GM12878 (cell line): ENCODE measurements around the gene ZNF79. TPM values are rescaled to one million over a fixed set of nuclear protein-coding genes. Genes with fewer than 3 reads are reported as not detected.
A peak's percentile ranks its signal among the peaks of the same experiment; 100 is the strongest.

Source experiments
- ATAC-seq: fragments of 200-7000 bp; cut with Tn5 transposase; 3 replicates; pipeline ENCODE4 v1.9.1; 2020; ENCODE audit warnings: mild to moderate bottlenecking, moderate library complexity
- BruUV-seq: library from RNA; stranded (reverse); fragments of 400-500 nt; replicated peaks from 2 replicates; lab custom pipeline; 2021; lab: Mats Ljungman, UMichigan
- CTCF ChIA-PET: fragments of 300-600 bp; sonication (Branson Sonifier 250); formaldehyde crosslinking; extraction: SDS; loops from one replicate; lab custom pipeline; 2021; ENCODE audit warnings: inconsistent platforms; lab: Yijun Ruan, JAX
- POLR2A ChIA-PET: fragments of 350-600 bp; formaldehyde crosslinking; extraction: SDS; loops from one replicate; lab custom pipeline; 2021; ENCODE audit warnings: inconsistent platforms; lab: Charles Lee
- RAD21 ChIA-PET: fragments of 300-600 bp; sonication (Branson Sonifier 250); formaldehyde crosslinking; loops from one replicate; lab custom pipeline; 2023; ENCODE audit warnings: antibody characterized with exemption; ENCODE audit not compliant: unreplicated experiment; lab: Charles Lee
- SMC1A ChIA-PET: fragments of 300-600 bp; sonication (Branson Sonifier 250); formaldehyde crosslinking; loops from one replicate; lab custom pipeline; 2023; ENCODE audit not compliant: unreplicated experiment, uncharacterized antibody; lab: Charles Lee
- DNase-seq: peaks from one replicate; pipeline ENCODE4 v3.0.0-alpha.2; 2011; ENCODE audit warnings: low read depth, low spot score
- FAIRE-seq: peaks from 3 replicates; lab custom pipeline; 2011; peaks lifted over from hg19 to GRCh38; lab: Jason Lieb, UNC
- H2AFZ ChIP-seq: 2 replicates; pipeline ENCODE4 v1.6.0; 2011; ENCODE audit warnings: low read depth, low read length, control low read depth; ENCODE audit not compliant: control insufficient read depth
- H3K27ac ChIP-seq: 2 replicates; pipeline ENCODE4 v1.5.1; 2011; ENCODE audit warnings: control low read depth; ENCODE audit not compliant: control insufficient read depth, insufficient read depth
- H3K27me3 ChIP-seq, 2 experiments: replicated peaks in 1 of 2; 2 replicates each; pipeline versions ENCODE4 v1.6.0 to v1.6.1; 2011; ENCODE audit warnings: low read length in 1 of 2; ENCODE audit not compliant: control insufficient read depth in 2 of 2, insufficient read depth in 2 of 2
- H3K36me3 ChIP-seq, 2 experiments: 2 replicates each; pipeline ENCODE4 v1.5.1; 2011; ENCODE audit warnings: low read length in 1 of 2; ENCODE audit not compliant: control insufficient read depth in 2 of 2, insufficient read depth in 2 of 2
- H3K4me1 ChIP-seq: 2 replicates; pipeline ENCODE4 v1.6.1; 2011; ENCODE audit warnings: mild to moderate bottlenecking, low read length, moderate library complexity, mixed read lengths; ENCODE audit not compliant: control insufficient read depth, insufficient read depth
- H3K4me2 ChIP-seq: 2 replicates; pipeline ENCODE4 v1.6.0; 2011; ENCODE audit warnings: control low read depth; ENCODE audit not compliant: control insufficient read depth, insufficient read depth
- H3K4me3 ChIP-seq: fragments of 200-600 bp; sonication (generic); 2 replicates; pipeline ENCODE4 v1.5.1; 2016
- H3K79me2 ChIP-seq: 2 replicates; pipeline ENCODE4 v1.6.0; 2011; ENCODE audit warnings: low read length; ENCODE audit not compliant: control insufficient read depth, insufficient read depth
- H3K9ac ChIP-seq: 2 replicates; pipeline ENCODE4 v1.8.0; 2011; ENCODE audit warnings: low read length, control low read depth, mixed read lengths; ENCODE audit not compliant: control insufficient read depth, insufficient read depth
- H3K9me3 ChIP-seq: replicated peaks from 3 replicates; pipeline ENCODE4 v1.5.1; 2011; ENCODE audit warnings: mild to moderate bottlenecking, low read length; ENCODE audit not compliant: control insufficient read depth, insufficient read depth
- H4K20me1 ChIP-seq: 2 replicates; pipeline ENCODE4 v1.6.0; 2011; ENCODE audit not compliant: control insufficient read depth, insufficient read depth
- ATF7 ChIP-seq: fragments of 450-650 bp; IDR thresholded peaks from 2 replicates; pipeline ENCODE4 v1.6.1; 2016; ENCODE audit warnings: low read depth, mild to moderate bottlenecking
- CHD4 ChIP-seq: fragments of 200-600 bp; sonication (generic); IDR thresholded peaks from 2 replicates; pipeline ENCODE4 v1.6.1; 2016; ENCODE audit warnings: mild to moderate bottlenecking
- EP300 ChIP-seq, 2 experiments: fragments of 150-350 bp in 1 of 2; IDR thresholded peaks; 2 replicates each; pipeline ENCODE4 v1.6.1; 2011 to 2012; ENCODE audit warnings: low read depth in 2 of 2, low read length in 2 of 2, borderline replicate concordance in 1 of 2, improper control_type of control experiment in 1 of 2, inconsistent platforms in 1 of 2; ENCODE audit not compliant: control insufficient read depth in 1 of 2
- IKZF2 ChIP-seq, 2 experiments: fragments of 450-650 bp; IDR thresholded peaks; 2 replicates each; pipeline ENCODE4 v1.6.1; 2017; ENCODE audit warnings: mild to moderate bottlenecking in 2 of 2, moderate library complexity in 2 of 2
- JUND ChIP-seq: IDR thresholded peaks from 2 replicates; pipeline ENCODE4 v1.6.1; 2012; ENCODE audit warnings: low read depth, mild to moderate bottlenecking, low read length, improper control_type of control experiment, moderate library complexity
- LARP7 ChIP-seq: fragments of 450-650 bp; IDR thresholded peaks from 2 replicates; pipeline ENCODE4 v1.6.1; 2017; ENCODE audit warnings: mild to moderate bottlenecking
- RB1 ChIP-seq: fragments of 450-650 bp; formaldehyde crosslinking; IDR thresholded peaks from 2 replicates; pipeline ENCODE4 v1.6.1; 2017; ENCODE audit warnings: mild to moderate bottlenecking, borderline replicate concordance
- RFX5 ChIP-seq: IDR thresholded peaks from 2 replicates; pipeline ENCODE4 v1.6.1; 2011; ENCODE audit warnings: low read depth, low read length, improper control_type of control experiment
- RUNX3 ChIP-seq: IDR thresholded peaks from 2 replicates; pipeline ENCODE4 v1.6.1; 2012; ENCODE audit warnings: low read length, inconsistent platforms
- SMAD1 ChIP-seq: fragments of 450-650 bp; IDR thresholded peaks from 2 replicates; pipeline ENCODE4 v1.6.1; 2018; ENCODE audit warnings: mild to moderate bottlenecking, low read depth; ENCODE audit not compliant: partially characterized antibody
- SMARCA5 ChIP-seq: fragments of 450-650 bp; IDR thresholded peaks from 2 replicates; pipeline ENCODE4 v1.6.1; 2017; ENCODE audit warnings: mild to moderate bottlenecking
- SP1 ChIP-seq: IDR thresholded peaks from one replicate; pipeline ENCODE4 v1.6.1; 2011; ENCODE audit warnings: low read depth, low read length
- SREBF1 ChIP-seq: IDR thresholded peaks from 2 replicates; pipeline ENCODE4 v1.6.1; 2012; ENCODE audit warnings: mild to moderate bottlenecking, low read length
- SREBF2 ChIP-seq: IDR thresholded peaks from 2 replicates; pipeline ENCODE4 v1.6.1; 2012; ENCODE audit warnings: mild to moderate bottlenecking, low read length
- WGBS: methylation state at CpG from one replicate; pipeline ENCODE4 v1.1.6; 2016; ENCODE audit warnings: low lambda C conversion rate; ENCODE audit not compliant: insufficient replicate concordance, insufficient coverage; ENCODE audit errors: missing lambda C conversion rate; 5-methylcytosine and 5-hydroxymethylcytosine counted together
- in situ Hi-C: fragments of 300-500 bp; cut with MboI; formaldehyde crosslinking; loops from 9 replicates; pipeline ENCODE4 v1.14.3; 2018; ENCODE audit warnings: mixed read lengths
- intact Hi-C: fragments of 100-400 bp; cut with micrococcal nuclease; formaldehyde crosslinking; loops from one replicate; pipeline ENCODE4 v1.14.2; 2022; ENCODE audit not compliant: unreplicated experiment
- polyA plus RNA-seq, 11 experiments: library from polyadenylated mRNA; depleted of rRNA in 4 of 11; unstranded in 6 of 11; stranded (reverse) in 5 of 11; fragments of >200 nt; fragmentation: Nextera tagmentation in 4 of 11; fragmentation: Illumina TruSeq in 1 of 11; extraction: Ambion mirVana in 4 of 11; extraction: Trizol in 1 of 11; gene quantifications; 1 replicate in 1 of 11; 2 replicates in 10 of 11; pipeline versions ENCODE4 v1.2.1 to v1.2.3, GENCODE V29; 2011 to 2016; ENCODE audit warnings: inconsistent platforms in 2 of 11, missing spikeins in 2 of 11, low read depth in 1 of 11
- total RNA-seq, 4 experiments: library from RNA; depleted of rRNA in 3 of 4; stranded (reverse); fragments of >200 nt in 3 of 4; fragmentation: Illumina TruSeq in 1 of 4; extraction: Trizol in 1 of 4; gene quantifications; 2 replicates each; pipeline versions ENCODE4 v1.2.1 to v1.2.3, GENCODE V29; 2013 to 2021
- TF ChIP-seq, protein P1 (sequence below): IDR thresholded peaks from 2 replicates; pipeline ENCODE4 v1.6.1; 2012; ENCODE audit warnings: low read length, inconsistent platforms
- TF ChIP-seq, protein P2 (sequence below): fragments of 450-650 bp; IDR thresholded peaks from 2 replicates; pipeline ENCODE4 v1.6.1; 2017; ENCODE audit warnings: antibody characterized with exemption, mild to moderate bottlenecking, moderate library complexity
- TF ChIP-seq, protein P3 (sequence below): fragments of 150-350 bp; IDR thresholded peaks from 2 replicates; pipeline ENCODE4 v1.6.1; 2014; ENCODE audit warnings: mild to moderate bottlenecking, low read depth, low read length
- TF ChIP-seq, protein P4 (sequence below): fragments of 450-650 bp; IDR thresholded peaks from 2 replicates; pipeline ENCODE4 v1.6.1; 2017; ENCODE audit warnings: low read depth, mild to moderate bottlenecking, moderate library complexity

ZNF79 gene
- total and polyA plus RNA-seq, 10 of the 15 experiments (the other 5 are each of a cell fraction or from before 2014, with no cell fraction given) = 1.8 to 14.1 (median 11.7) TPM

DNA sequence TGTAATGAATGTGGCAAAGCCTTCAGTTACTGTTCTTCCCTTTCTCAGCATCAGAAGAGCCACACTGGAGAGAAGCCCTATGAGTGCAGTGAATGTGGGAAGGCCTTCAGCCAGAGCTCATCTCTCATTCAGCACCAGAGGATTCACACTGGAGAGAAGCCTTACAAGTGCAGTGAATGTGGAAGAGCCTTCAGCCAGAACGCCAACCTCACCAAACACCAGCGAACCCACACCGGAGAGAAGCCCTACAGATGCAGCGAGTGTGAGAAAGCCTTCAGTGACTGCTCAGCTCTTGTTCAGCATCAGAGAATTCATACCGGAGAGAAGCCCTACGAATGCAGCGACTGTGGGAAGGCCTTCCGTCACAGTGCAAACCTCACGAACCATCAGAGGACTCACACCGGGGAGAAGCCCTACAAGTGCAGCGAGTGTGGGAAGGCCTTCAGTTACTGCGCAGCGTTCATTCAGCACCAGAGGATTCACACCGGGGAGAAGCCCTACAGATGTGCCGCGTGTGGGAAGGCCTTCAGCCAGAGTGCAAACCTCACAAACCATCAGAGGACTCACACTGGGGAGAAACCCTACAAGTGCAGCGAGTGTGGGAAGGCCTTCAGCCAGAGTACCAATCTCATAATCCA, 20.2 kb downstream of the ZNF79 start:
- H3K27me3 ChIP-seq = no peaks in the 10 kb centered on the region
- POLR2A ChIA-PET = interaction anchor here (0.7 to 1.1 kb wide), 4 partner anchors 9 to 20 kb away, joined by 3 read pairs; partner anchors contain the start of gene ZNF79
- H3K4me2 ChIP-seq = no peak overlapping the region
- H4K20me1 ChIP-seq = peaks cover 9% of the 10 kb centered on the region
- H3K36me3 ChIP-seq = peaks cover 26 to 62% of the 10 kb centered on the region in 2 experiments
- peaks cover 19% of the 10 kb centered on the region for H3K79me2 ChIP-seq
- RAD21 ChIA-PET = no interaction called here
- no peak overlapping the region for H3K27ac ChIP-seq
- no TSS peak for BruUV-seq
- H3K9me3 ChIP-seq = peaks cover 11% of the 10 kb centered on the region
- H2AFZ ChIP-seq = no peak overlapping the region
- no peak for DNase-seq
- H3K4me1 ChIP-seq = no peaks in the 10 kb centered on the region
- SMC1A ChIA-PET = interaction anchor here (0.8 kb wide), 1 partner anchor 10 kb away, joined by 3 read pairs; no protein-coding TSS in a partner anchor
- FAIRE-seq = no peak
- ATAC-seq = peak; percentile 4; the same call in 2 of the 3 replicates
- WGBS = 98% methylated on average over 17 of the region's 17 CpGs
- H3K4me3 ChIP-seq = no peak overlapping the region
- no peak overlapping the region for H3K9ac ChIP-seq
- CTCF ChIA-PET = no interaction called here
- in situ Hi-C loops (no loop called here), intact Hi-C loops (no loop called here)
- TF ChIP-seq, protein P1, sequence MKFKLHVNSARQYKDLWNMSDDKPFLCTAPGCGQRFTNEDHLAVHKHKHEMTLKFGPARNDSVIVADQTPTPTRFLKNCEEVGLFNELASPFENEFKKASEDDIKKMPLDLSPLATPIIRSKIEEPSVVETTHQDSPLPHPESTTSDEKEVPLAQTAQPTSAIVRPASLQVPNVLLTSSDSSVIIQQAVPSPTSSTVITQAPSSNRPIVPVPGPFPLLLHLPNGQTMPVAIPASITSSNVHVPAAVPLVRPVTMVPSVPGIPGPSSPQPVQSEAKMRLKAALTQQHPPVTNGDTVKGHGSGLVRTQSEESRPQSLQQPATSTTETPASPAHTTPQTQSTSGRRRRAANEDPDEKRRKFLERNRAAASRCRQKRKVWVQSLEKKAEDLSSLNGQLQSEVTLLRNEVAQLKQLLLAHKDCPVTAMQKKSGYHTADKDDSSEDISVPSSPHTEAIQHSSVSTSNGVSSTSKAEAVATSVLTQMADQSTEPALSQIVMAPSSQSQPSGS = no peak
- no peak for TF ChIP-seq SMARCA5
- no peak for TF ChIP-seq RFX5
- no peak for TF ChIP-seq SP1
- TF ChIP-seq SREBF2 = no peak
- TF ChIP-seq CHD4 = no peak
- no peak for TF ChIP-seq SREBF1
- no peak for TF ChIP-seq SMAD1
- no peak for TF ChIP-seq JUND
- TF ChIP-seq, protein P2, sequence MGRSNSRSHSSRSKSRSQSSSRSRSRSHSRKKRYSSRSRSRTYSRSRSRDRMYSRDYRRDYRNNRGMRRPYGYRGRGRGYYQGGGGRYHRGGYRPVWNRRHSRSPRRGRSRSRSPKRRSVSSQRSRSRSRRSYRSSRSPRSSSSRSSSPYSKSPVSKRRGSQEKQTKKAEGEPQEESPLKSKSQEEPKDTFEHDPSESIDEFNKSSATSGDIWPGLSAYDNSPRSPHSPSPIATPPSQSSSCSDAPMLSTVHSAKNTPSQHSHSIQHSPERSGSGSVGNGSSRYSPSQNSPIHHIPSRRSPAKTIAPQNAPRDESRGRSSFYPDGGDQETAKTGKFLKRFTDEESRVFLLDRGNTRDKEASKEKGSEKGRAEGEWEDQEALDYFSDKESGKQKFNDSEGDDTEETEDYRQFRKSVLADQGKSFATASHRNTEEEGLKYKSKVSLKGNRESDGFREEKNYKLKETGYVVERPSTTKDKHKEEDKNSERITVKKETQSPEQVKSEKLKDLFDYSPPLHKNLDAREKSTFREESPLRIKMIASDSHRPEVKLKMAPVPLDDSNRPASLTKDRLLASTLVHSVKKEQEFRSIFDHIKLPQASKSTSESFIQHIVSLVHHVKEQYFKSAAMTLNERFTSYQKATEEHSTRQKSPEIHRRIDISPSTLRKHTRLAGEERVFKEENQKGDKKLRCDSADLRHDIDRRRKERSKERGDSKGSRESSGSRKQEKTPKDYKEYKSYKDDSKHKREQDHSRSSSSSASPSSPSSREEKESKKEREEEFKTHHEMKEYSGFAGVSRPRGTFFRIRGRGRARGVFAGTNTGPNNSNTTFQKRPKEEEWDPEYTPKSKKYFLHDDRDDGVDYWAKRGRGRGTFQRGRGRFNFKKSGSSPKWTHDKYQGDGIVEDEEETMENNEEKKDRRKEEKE = no peak
- no peak for TF ChIP-seq EP300 (IDR thresholded peaks at IDR 0.05; ENCODE audit: borderline replicate concordance in 1 of 2, control insufficient read depth in 1 of 2, low read depth in 2 of 2, low read length in 2 of 2)
- TF ChIP-seq RB1 = no peak
- TF ChIP-seq, protein P3, sequence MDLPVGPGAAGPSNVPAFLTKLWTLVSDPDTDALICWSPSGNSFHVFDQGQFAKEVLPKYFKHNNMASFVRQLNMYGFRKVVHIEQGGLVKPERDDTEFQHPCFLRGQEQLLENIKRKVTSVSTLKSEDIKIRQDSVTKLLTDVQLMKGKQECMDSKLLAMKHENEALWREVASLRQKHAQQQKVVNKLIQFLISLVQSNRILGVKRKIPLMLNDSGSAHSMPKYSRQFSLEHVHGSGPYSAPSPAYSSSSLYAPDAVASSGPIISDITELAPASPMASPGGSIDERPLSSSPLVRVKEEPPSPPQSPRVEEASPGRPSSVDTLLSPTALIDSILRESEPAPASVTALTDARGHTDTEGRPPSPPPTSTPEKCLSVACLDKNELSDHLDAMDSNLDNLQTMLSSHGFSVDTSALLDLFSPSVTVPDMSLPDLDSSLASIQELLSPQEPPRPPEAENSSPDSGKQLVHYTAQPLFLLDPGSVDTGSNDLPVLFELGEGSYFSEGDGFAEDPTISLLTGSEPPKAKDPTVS = no peak
- TF ChIP-seq, protein P4, sequence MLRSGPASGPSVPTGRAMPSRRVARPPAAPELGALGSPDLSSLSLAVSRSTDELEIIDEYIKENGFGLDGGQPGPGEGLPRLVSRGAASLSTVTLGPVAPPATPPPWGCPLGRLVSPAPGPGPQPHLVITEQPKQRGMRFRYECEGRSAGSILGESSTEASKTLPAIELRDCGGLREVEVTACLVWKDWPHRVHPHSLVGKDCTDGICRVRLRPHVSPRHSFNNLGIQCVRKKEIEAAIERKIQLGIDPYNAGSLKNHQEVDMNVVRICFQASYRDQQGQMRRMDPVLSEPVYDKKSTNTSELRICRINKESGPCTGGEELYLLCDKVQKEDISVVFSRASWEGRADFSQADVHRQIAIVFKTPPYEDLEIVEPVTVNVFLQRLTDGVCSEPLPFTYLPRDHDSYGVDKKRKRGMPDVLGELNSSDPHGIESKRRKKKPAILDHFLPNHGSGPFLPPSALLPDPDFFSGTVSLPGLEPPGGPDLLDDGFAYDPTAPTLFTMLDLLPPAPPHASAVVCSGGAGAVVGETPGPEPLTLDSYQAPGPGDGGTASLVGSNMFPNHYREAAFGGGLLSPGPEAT = no peak
- no peak for TF ChIP-seq IKZF2 (IDR thresholded peaks at IDR 0.05)
- no peak for TF ChIP-seq LARP7
- TF ChIP-seq RUNX3 = no peak
- TF ChIP-seq ATF7 = no peak
